ENCODE data around the gene SAE1. TPM values are rescaled to one million over a fixed set of nuclear protein-coding genes. Genes with fewer than 3 reads are reported as not detected.

SAE1 gene
- total RNA-seq, 1 experiment from 2014 or later: 234 TPM

DNA sequence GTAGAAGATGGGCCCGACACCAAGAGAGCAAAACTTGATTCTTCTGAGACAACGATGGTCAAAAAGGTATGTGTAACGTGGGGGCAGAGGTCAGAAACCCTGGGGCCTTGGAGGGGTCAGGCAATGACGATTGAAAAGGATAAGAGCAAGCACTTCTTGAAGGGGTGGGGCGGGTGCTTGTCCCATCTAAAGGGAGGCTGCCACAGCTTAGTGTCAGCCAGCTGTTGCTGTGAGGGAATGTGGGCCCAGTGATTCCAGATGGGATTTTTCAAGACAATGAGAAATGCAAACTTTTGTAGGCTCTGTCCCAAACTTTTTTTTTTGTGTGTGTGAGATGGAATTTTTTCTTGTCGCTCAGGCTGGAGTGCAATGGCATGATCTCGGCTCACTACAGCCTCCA is 24.5 kb downstream of the SAE1 start:
- Histone ChIP-seq H4K8ac (replicated peaks; ENCODE audit: insufficient read length, low read depth, low read length) (no peak overlapping the region), H3K56ac (ENCODE audit: insufficient read length, low read depth, low read length) (no peak overlapping the region), H3K23ac (ENCODE audit: insufficient read length, low read depth, low read length) (no peak overlapping the region), H3K27ac (ENCODE audit: insufficient read length, low read depth, low read length) (no peak overlapping the region), H3K4ac (ENCODE audit: low read depth, low read length) (no peak overlapping the region), H2BK12ac (ENCODE audit: insufficient read length, low read depth, low read length) (no peak overlapping the region), H3K18ac (ENCODE audit: insufficient read length, low read depth, low read length) (no peak overlapping the region), H3K79me1 (ENCODE audit: insufficient read depth, low read depth, low read length, poor library complexity, severe bottlenecking) (peaks cover 16% of the 10 kb centered on the region), H3K23me2 (ENCODE audit: insufficient read length, low read depth, low read length, poor library complexity, severe bottlenecking) (no peaks in the 10 kb centered on the region), H2AK5ac (ENCODE audit: insufficient read length, low read length) (no peak overlapping the region), H2BK120ac (ENCODE audit: low read depth, low read length, poor library complexity, severe bottlenecking) (no peak overlapping the region), H3K79me2 (ENCODE audit: insufficient read depth, low read length) (peaks cover 7% of the 10 kb centered on the region; the same call in 1 of the 2 replicates), H2AFZ (ENCODE audit: low read length) (no peak overlapping the region), H3K27me3 (ENCODE audit: insufficient read depth, low read length) (no peaks in the 10 kb centered on the region), H3K9ac (ENCODE audit: extremely low read depth, insufficient read length, low read length) (no peak overlapping the region), H2BK20ac (ENCODE audit: low read depth, low read length, poor library complexity, severe bottlenecking) (no peak overlapping the region), H3K4me1 (ENCODE audit: insufficient read depth, low read length) (peaks cover 8% of the 10 kb centered on the region), H3K9me3 (ENCODE audit: control insufficient read depth, low read depth, low read length) (no peaks in the 10 kb centered on the region), H3K14ac (ENCODE audit: insufficient read depth, low read length) (no peak overlapping the region), H4K5ac (ENCODE audit: insufficient read length, low read depth, low read length) (no peak overlapping the region), H3T11ph (ENCODE audit: low read length) (no peak overlapping the region), H2BK5ac (ENCODE audit: insufficient read length, low read length) (no peak overlapping the region), H3K4me2 (ENCODE audit: insufficient read depth, insufficient read length, low read length) (no peak overlapping the region), H4K91ac (ENCODE audit: insufficient read length, low read depth, low read length) (no peak overlapping the region), H4K20me1 (ENCODE audit: control insufficient read depth, insufficient read depth, insufficient read length) (no peaks in the 10 kb centered on the region), H2BK15ac (ENCODE audit: low read depth, low read length) (no peak overlapping the region)
- Mint-ChIP-seq H3K4me3 (peak overlapping the region in 1 of 2 experiments; percentile 2; a peak in 1 of 5 replicates), H3K36me3 (ENCODE audit: insufficient read depth in 1 of 3, low read depth in 3 of 3) (peaks cover 64 to 90% (median 74%) of the 10 kb centered on the region in 3 experiments), H3K27me3 (ENCODE audit: low read depth) (no peaks in the 10 kb centered on the region), H3K4me1 (peaks cover 55 to 58% of the 10 kb centered on the region in 2 experiments), H3K27ac (peak overlapping the region; percentile 65 to 85 (median 82); a peak in 5 of 7 replicates), H3K9me3 (peaks cover 0 to 4% of the 10 kb centered on the region in 2 experiments; a peak in 2 of 5 replicates)
- no CpG with 5 or more reads among the region's 7 CpGs for WGBS (ENCODE audit: extremely low coverage, insufficient read length, low lambda C conversion rate)
- DNase-seq: no peak
- TF ChIP-seq CTCF (conservative IDR thresholded peaks at IDR 0.05): no peak

Data from H9 (cell line).